WERI-Rb-1 (cell line): ENCODE measurements around the gene PTPN4.

Source experiments
- DNase-seq: peaks from one replicate; pipeline ENCODE4 v3.0.0-alpha.2; 2020
- H3K27ac ChIP-seq: fragments of 250-450 bp; sonication (Bioruptor Pico); 2 replicates; pipeline ENCODE4 v1.5.1; 2020; ENCODE audit warnings: mild to moderate bottlenecking, moderate library complexity
- H3K27me3 ChIP-seq: fragments of 250-450 bp; sonication (Bioruptor Pico); 2 replicates; pipeline ENCODE4 v1.5.1; 2021; ENCODE audit warnings: mild to moderate bottlenecking, low read depth, moderate library complexity; ENCODE audit not compliant: insufficient read depth, severe bottlenecking
- H3K36me3 ChIP-seq: fragments of 250-450 bp; sonication (Bioruptor Pico); 2 replicates; pipeline ENCODE4 v1.5.1; 2020; ENCODE audit warnings: mild to moderate bottlenecking, moderate library complexity
- H3K4me3 ChIP-seq: 2 replicates; pipeline ENCODE4 v1.5.1; 2011; ENCODE audit warnings: low read depth, mild to moderate bottlenecking, control low read depth, low read length
- H3K9me3 ChIP-seq: fragments of 250-450 bp; sonication (Bioruptor Pico); 2 replicates; pipeline ENCODE4 v1.5.1; 2021; ENCODE audit warnings: mild to moderate bottlenecking, moderate library complexity; ENCODE audit not compliant: severe bottlenecking
- CTCF ChIP-seq: IDR thresholded peaks from 2 replicates; pipeline ENCODE4 v1.5.1; 2011; ENCODE audit warnings: low read depth, mild to moderate bottlenecking, control low read depth, inconsistent platforms, low read length

PTPN4 gene

GRCh38 chr2:119837759-119838158 is 78.0 kb downstream of the PTPN4 start:
- no peak for TF ChIP-seq CTCF
- Histone ChIP-seq H3K27me3 (no peaks in the 10 kb centered on the region), H3K36me3 (no peaks in the 10 kb centered on the region), H3K9me3 (no peaks in the 10 kb centered on the region), H3K4me3 (no peak overlapping the region), H3K27ac (no peak overlapping the region)
- DNase-seq, result no peak

GRCh38 chr2:119838179-119838578 is 78.5 kb downstream of the PTPN4 start:
- DNase-seq, result no peak
- Histone ChIP-seq H3K9me3 (no peaks in the 10 kb centered on the region), H3K27me3 (no peaks in the 10 kb centered on the region), H3K4me3 (no peak overlapping the region), H3K36me3 (no peaks in the 10 kb centered on the region), H3K27ac (no peak overlapping the region)
- TF ChIP-seq CTCF, result no peak

GRCh38 chr2:119841550-119841949 is 81.8 kb downstream of the PTPN4 start:
- no peak overlapping the region for H3K4me3 ChIP-seq
- H3K9me3 ChIP-seq, result no peaks in the 10 kb centered on the region
- no peaks in the 10 kb centered on the region for H3K27me3 ChIP-seq
- no peak for DNase-seq
- H3K27ac ChIP-seq, result no peak overlapping the region
- no peaks in the 10 kb centered on the region for H3K36me3 ChIP-seq
- TF ChIP-seq CTCF, result no peak

GRCh38 chr2:119846021-119846420 is 86.3 kb downstream of the PTPN4 start:
- Histone ChIP-seq H3K27me3 (no peaks in the 10 kb centered on the region), H3K4me3 (no peak overlapping the region), H3K9me3 (no peaks in the 10 kb centered on the region), H3K27ac (no peak overlapping the region), H3K36me3 (no peaks in the 10 kb centered on the region)
- DNase-seq, result no peak
- no peak for TF ChIP-seq CTCF

GRCh38 chr2:119849838-119850565 is 90.3 kb downstream of the PTPN4 start:
- no peak for DNase-seq
- Histone ChIP-seq H3K27me3 (no peaks in the 10 kb centered on the region), H3K36me3 (no peaks in the 10 kb centered on the region), H3K9me3 (peaks cover 6% of the 10 kb centered on the region), H3K4me3 (no peak overlapping the region), H3K27ac (no peak overlapping the region)
- no peak for TF ChIP-seq CTCF

- DNase-seq, result no peak
- no peaks in the 10 kb centered on the region for H3K36me3 ChIP-seq
These were observed 92.5 kb downstream of the PTPN4 start for GRCh38 chr2:119852214-119852613.

More at GRCh38 chr2:119852214-119852613, 92.5 kb downstream of the PTPN4 start:
- Histone ChIP-seq H3K27ac (no peak overlapping the region), H3K4me3 (no peak overlapping the region), H3K27me3 (no peaks in the 10 kb centered on the region), H3K9me3 (peaks cover 6% of the 10 kb centered on the region)
- no peak for TF ChIP-seq CTCF
